GM23338 (cell line): ENCODE results near the gene ADTRP. TPM values are rescaled to one million over a fixed set of nuclear protein-coding genes. Genes with fewer than 3 reads are reported as not detected.

Source experiments
- ATAC-seq: fragments of 200-7000 bp; cut with Tn5 transposase; 3 replicates; pipeline ENCODE4 v1.9.1; 2020
- DNase-seq: peaks from one replicate; pipeline ENCODE4 v3.0.0-alpha.2; 2015; ENCODE audit warnings: low spot score
- H2AFZ ChIP-seq: fragments of 200-600 bp; sonication (generic); 2 replicates; pipeline ENCODE4 v1.8.0; 2016; ENCODE audit warnings: antibody characterized with exemption, mild to moderate bottlenecking, moderate library complexity
- H3F3A ChIP-seq: fragments of 200-600 bp; sonication (generic); replicated peaks from 2 replicates; pipeline ENCODE4 v1.8.0; 2017; ENCODE audit warnings: antibody characterized with exemption, mixed run types, low read depth
- H3K27ac ChIP-seq: fragments of 200-600 bp; sonication (generic); 2 replicates; pipeline ENCODE4 v1.6.1; 2016; ENCODE audit warnings: low read depth
- H3K27me3 ChIP-seq: fragments of 200-600 bp; sonication (generic); 2 replicates; pipeline ENCODE4 v1.8.0; 2016; ENCODE audit warnings: mild to moderate bottlenecking, mixed run types, moderate library complexity; ENCODE audit not compliant: insufficient read depth
- H3K36me3 ChIP-seq: fragments of 200-600 bp; sonication (generic); 2 replicates; pipeline ENCODE4 v1.8.0; 2016; ENCODE audit warnings: mild to moderate bottlenecking; ENCODE audit not compliant: insufficient read depth
- H3K4me1 ChIP-seq: fragments of 200-600 bp; sonication (generic); 2 replicates; pipeline ENCODE4 v1.8.0; 2016; ENCODE audit warnings: mild to moderate bottlenecking, moderate library complexity; ENCODE audit not compliant: insufficient read depth
- H3K4me2 ChIP-seq: fragments of 200-600 bp; sonication (generic); 2 replicates; pipeline ENCODE4 v1.7.1; 2017; ENCODE audit warnings: mixed run types
- H3K4me3 ChIP-seq: fragments of 200-600 bp; sonication (generic); 2 replicates; pipeline ENCODE4 v1.6.1; 2016; ENCODE audit warnings: mixed run types
- H3K79me2 ChIP-seq: fragments of 200-600 bp; sonication (generic); replicated peaks from 2 replicates; pipeline ENCODE4 v1.8.0; 2017; ENCODE audit warnings: mild to moderate bottlenecking; ENCODE audit not compliant: insufficient read depth
- H3K9me2 ChIP-seq: fragments of 200-600 bp; sonication (generic); 2 replicates; pipeline ENCODE4 v1.8.0; 2017; ENCODE audit not compliant: insufficient read depth
- H4K20me1 ChIP-seq: fragments of 200-600 bp; sonication (generic); replicated peaks from 2 replicates; pipeline ENCODE4 v1.8.0; 2017; ENCODE audit warnings: mild to moderate bottlenecking; ENCODE audit not compliant: insufficient read depth
- H3K27ac Mint-ChIP-seq: 2 replicates; pipeline ENCODE4 v1.8.0; 2020; ENCODE audit warnings: inconsistent platforms, mild to moderate bottlenecking, moderate library complexity, mixed read lengths
- H3K27me3 Mint-ChIP-seq: 3 replicates; pipeline ENCODE4 v1.8.0; 2022; ENCODE audit warnings: low read depth, mild to moderate bottlenecking, moderate library complexity, mixed read lengths, inconsistent platforms; ENCODE audit not compliant: insufficient read depth, poor library complexity
- H3K36me3 Mint-ChIP-seq: 3 replicates; pipeline ENCODE4 v1.8.0; 2021; ENCODE audit warnings: low read depth, mild to moderate bottlenecking, inconsistent platforms, moderate library complexity, mixed read lengths
- H3K4me1 Mint-ChIP-seq: 3 replicates; pipeline ENCODE4 v1.8.0; 2020; ENCODE audit warnings: mild to moderate bottlenecking, inconsistent platforms, mixed read lengths
- H3K4me3 Mint-ChIP-seq: 3 replicates; pipeline ENCODE4 v1.8.0; 2021; ENCODE audit warnings: moderate library complexity, mild to moderate bottlenecking, inconsistent platforms, mixed read lengths
- H3K9me3 Mint-ChIP-seq: 3 replicates; pipeline ENCODE4 v1.8.0; 2020; ENCODE audit warnings: moderate library complexity, mild to moderate bottlenecking, inconsistent platforms, mixed read lengths
- CREB1 ChIP-seq: fragments of 250-450 bp; sonication (Bioruptor Pico); IDR thresholded peaks from 2 replicates; pipeline ENCODE4 v1.5.0; 2020; ENCODE audit warnings: low read depth, mild to moderate bottlenecking, moderate library complexity
- EZH2 ChIP-seq: fragments of 200-600 bp; sonication (generic); IDR thresholded peaks from one replicate; pipeline ENCODE4 v1.8.0; 2017; ENCODE audit warnings: antibody characterized with exemption, mild to moderate bottlenecking, low read depth; ENCODE audit not compliant: unreplicated experiment
- EZH2phosphoT487 ChIP-seq: fragments of 200-600 bp; sonication (generic); IDR thresholded peaks from one replicate; pipeline ENCODE4 v1.8.1; 2018; ENCODE audit warnings: antibody characterized with exemption; ENCODE audit not compliant: unreplicated experiment
- JUNB ChIP-seq: IDR thresholded peaks from one replicate; pipeline ENCODE4 v1.6.1; 2016; ENCODE audit warnings: antibody characterized with exemption; ENCODE audit not compliant: unreplicated experiment
- NANOG ChIP-seq: IDR thresholded peaks from 2 replicates; pipeline ENCODE4 v1.6.1; 2016; ENCODE audit warnings: antibody characterized with exemption, borderline replicate concordance
- POLR2AphosphoS5 ChIP-seq: IDR thresholded peaks from 2 replicates; pipeline ENCODE4 v1.6.1; 2016; ENCODE audit warnings: antibody characterized with exemption, low read depth
- STAT1 ChIP-seq: IDR thresholded peaks from one replicate; pipeline ENCODE4 v1.6.1; 2016; ENCODE audit warnings: antibody characterized with exemption; ENCODE audit not compliant: unreplicated experiment
- ZNF114 ChIP-seq: fragments of 250-450 bp; sonication (Bioruptor Pico); IDR thresholded peaks from 2 replicates; pipeline ENCODE4 v1.5.0; 2020; ENCODE audit warnings: mild to moderate bottlenecking, moderate library complexity
- polyA plus RNA-seq: library from polyadenylated mRNA; unstranded; fragments of >200 nt; fragmentation: Nextera tagmentation; extraction: Ambion mirVana; gene quantifications from 2 replicates; pipeline ENCODE4 v1.2.1, GENCODE V29; 2016
- total RNA-seq: library from RNA; depleted of rRNA; stranded (reverse); fragments of >200 nt; shearing (Covaris generic); gene quantifications from 2 replicates; pipeline ENCODE4 v1.2.3, GENCODE V29; 2014
- TF ChIP-seq, protein P1 (sequence below): IDR thresholded peaks from 2 replicates; pipeline ENCODE4 v1.6.1; 2016; ENCODE audit warnings: antibody characterized with exemption
- TF ChIP-seq, protein P2 (sequence below): fragments of 250-450 bp; sonication (Bioruptor Pico); IDR thresholded peaks from 2 replicates; pipeline ENCODE4 v1.5.0; 2020; ENCODE audit warnings: mild to moderate bottlenecking, moderate library complexity
- TF ChIP-seq, protein P3 (sequence below), 2 experiments: fragments of 200-600 bp in 1 of 2; sonication (generic) in 1 of 2; conservative IDR thresholded peaks; 2 replicates each; pipeline versions ENCODE4 v1.5.1 to v1.6.1; 2016 to 2017; ENCODE audit warnings: antibody characterized with exemption in 2 of 2, low read depth in 2 of 2, mild to moderate bottlenecking in 2 of 2, moderate library complexity in 1 of 2
- TF ChIP-seq, protein P4 (sequence below): IDR thresholded peaks from one replicate; pipeline ENCODE4 v1.6.1; 2018; ENCODE audit warnings: antibody characterized with exemption; ENCODE audit not compliant: unreplicated experiment

ADTRP gene
- total and polyA plus RNA-seq, 2 experiments from 2014 or later = not detected

DNA sequence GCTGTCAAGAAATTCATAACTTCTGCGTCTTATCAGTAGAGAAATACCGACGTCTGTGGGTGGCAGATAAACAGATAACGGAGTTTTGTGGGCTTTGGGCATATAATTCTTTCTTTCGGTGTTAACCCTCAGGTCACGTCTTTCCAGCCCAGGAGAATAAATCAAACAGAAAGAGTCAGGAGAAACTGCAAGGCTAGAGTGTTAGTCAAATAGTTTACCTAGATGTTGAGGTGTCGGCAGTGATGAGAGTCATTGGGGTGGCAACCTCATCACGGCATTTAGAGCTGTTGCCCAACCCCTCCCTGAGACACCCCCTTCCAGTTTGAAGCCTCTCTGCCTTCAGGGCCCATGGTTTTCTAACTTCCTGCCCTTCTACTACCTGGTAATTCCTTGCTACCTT lies 49.5 kb downstream of the ADTRP start:
- peaks cover 7% of the 10 kb centered on the region; the same call in 1 of the 2 replicates for H3K9me2 ChIP-seq
- H3K27me3 ChIP-seq = no peaks in the 10 kb centered on the region
- H3K9me3 Mint-ChIP-seq = peaks cover 4% of the 10 kb centered on the region; the same call in 2 of the 3 replicates
- H3F3A ChIP-seq = no peaks in the 10 kb centered on the region
- no peak overlapping the region for H3K27ac Mint-ChIP-seq
- no peaks in the 10 kb centered on the region for H3K4me1 ChIP-seq
- no peak overlapping the region for H3K4me2 ChIP-seq
- TF ChIP-seq ZNF114 (CRISPR knock-in tag) (no peak), EZH2phosphoT487 (no peak), POLR2AphosphoS5 (no peak), CREB1 (no peak), NANOG (no peak), EZH2 (no peak), JUNB (no peak), STAT1 (no peak)
- TF ChIP-seq, protein P1, sequence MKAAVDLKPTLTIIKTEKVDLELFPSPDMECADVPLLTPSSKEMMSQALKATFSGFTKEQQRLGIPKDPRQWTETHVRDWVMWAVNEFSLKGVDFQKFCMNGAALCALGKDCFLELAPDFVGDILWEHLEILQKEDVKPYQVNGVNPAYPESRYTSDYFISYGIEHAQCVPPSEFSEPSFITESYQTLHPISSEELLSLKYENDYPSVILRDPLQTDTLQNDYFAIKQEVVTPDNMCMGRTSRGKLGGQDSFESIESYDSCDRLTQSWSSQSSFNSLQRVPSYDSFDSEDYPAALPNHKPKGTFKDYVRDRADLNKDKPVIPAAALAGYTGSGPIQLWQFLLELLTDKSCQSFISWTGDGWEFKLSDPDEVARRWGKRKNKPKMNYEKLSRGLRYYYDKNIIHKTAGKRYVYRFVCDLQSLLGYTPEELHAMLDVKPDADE = no peak
- TF ChIP-seq, protein P2, sequence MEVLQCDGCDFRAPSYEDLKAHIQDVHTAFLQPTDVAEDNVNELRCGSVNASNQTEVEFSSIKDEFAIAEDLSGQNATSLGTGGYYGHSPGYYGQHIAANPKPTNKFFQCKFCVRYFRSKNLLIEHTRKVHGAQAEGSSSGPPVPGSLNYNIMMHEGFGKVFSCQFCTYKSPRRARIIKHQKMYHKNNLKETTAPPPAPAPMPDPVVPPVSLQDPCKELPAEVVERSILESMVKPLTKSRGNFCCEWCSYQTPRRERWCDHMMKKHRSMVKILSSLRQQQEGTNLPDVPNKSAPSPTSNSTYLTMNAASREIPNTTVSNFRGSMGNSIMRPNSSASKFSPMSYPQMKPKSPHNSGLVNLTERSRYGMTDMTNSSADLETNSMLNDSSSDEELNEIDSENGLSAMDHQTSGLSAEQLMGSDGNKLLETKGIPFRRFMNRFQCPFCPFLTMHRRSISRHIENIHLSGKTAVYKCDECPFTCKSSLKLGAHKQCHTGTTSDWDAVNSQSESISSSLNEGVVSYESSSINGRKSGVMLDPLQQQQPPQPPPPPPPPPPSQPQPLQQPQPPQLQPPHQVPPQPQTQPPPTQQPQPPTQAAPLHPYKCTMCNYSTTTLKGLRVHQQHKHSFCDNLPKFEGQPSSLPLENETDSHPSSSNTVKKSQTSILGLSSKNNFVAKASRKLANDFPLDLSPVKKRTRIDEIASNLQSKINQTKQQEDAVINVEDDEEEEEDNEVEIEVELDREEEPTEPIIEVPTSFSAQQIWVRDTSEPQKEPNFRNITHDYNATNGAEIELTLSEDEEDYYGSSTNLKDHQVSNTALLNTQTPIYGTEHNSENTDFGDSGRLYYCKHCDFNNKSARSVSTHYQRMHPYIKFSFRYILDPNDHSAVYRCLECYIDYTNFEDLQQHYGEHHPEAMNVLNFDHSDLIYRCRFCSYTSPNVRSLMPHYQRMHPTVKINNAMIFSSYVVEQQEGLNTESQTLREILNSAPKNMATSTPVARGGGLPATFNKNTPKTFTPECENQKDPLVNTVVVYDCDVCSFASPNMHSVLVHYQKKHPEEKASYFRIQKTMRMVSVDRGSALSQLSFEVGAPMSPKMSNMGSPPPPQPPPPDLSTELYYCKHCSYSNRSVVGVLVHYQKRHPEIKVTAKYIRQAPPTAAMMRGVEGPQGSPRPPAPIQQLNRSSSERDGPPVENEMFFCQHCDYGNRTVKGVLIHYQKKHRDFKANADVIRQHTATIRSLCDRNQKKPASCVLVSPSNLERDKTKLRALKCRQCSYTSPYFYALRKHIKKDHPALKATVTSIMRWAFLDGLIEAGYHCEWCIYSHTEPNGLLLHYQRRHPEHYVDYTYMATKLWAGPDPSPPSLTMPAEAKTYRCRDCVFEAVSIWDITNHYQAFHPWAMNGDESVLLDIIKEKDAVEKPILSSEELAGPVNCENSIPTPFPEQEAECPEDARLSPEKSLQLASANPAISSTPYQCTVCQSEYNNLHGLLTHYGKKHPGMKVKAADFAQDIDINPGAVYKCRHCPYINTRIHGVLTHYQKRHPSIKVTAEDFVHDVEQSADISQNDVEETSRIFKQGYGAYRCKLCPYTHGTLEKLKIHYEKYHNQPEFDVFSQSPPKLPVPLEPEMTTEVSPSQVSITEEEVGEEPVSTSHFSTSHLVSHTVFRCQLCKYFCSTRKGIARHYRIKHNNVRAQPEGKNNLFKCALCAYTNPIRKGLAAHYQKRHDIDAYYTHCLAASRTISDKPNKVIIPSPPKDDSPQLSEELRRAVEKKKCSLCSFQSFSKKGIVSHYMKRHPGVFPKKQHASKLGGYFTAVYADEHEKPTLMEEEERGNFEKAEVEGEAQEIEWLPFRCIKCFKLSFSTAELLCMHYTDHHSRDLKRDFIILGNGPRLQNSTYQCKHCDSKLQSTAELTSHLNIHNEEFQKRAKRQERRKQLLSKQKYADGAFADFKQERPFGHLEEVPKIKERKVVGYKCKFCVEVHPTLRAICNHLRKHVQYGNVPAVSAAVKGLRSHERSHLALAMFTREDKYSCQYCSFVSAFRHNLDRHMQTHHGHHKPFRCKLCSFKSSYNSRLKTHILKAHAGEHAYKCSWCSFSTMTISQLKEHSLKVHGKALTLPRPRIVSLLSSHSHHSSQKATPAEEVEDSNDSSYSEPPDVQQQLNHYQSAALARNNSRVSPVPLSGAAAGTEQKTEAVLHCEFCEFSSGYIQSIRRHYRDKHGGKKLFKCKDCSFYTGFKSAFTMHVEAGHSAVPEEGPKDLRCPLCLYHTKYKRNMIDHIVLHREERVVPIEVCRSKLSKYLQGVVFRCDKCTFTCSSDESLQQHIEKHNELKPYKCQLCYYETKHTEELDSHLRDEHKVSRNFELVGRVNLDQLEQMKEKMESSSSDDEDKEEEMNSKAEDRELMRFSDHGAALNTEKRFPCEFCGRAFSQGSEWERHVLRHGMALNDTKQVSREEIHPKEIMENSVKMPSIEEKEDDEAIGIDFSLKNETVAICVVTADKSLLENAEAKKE (CRISPR knock-in tag) = no peak
- TF ChIP-seq, protein P3, sequence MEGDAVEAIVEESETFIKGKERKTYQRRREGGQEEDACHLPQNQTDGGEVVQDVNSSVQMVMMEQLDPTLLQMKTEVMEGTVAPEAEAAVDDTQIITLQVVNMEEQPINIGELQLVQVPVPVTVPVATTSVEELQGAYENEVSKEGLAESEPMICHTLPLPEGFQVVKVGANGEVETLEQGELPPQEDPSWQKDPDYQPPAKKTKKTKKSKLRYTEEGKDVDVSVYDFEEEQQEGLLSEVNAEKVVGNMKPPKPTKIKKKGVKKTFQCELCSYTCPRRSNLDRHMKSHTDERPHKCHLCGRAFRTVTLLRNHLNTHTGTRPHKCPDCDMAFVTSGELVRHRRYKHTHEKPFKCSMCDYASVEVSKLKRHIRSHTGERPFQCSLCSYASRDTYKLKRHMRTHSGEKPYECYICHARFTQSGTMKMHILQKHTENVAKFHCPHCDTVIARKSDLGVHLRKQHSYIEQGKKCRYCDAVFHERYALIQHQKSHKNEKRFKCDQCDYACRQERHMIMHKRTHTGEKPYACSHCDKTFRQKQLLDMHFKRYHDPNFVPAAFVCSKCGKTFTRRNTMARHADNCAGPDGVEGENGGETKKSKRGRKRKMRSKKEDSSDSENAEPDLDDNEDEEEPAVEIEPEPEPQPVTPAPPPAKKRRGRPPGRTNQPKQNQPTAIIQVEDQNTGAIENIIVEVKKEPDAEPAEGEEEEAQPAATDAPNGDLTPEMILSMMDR (conservative IDR thresholded peaks at IDR 0.05; ENCODE audit: low read depth in 2 of 2) = no peak
- TF ChIP-seq, protein P4, sequence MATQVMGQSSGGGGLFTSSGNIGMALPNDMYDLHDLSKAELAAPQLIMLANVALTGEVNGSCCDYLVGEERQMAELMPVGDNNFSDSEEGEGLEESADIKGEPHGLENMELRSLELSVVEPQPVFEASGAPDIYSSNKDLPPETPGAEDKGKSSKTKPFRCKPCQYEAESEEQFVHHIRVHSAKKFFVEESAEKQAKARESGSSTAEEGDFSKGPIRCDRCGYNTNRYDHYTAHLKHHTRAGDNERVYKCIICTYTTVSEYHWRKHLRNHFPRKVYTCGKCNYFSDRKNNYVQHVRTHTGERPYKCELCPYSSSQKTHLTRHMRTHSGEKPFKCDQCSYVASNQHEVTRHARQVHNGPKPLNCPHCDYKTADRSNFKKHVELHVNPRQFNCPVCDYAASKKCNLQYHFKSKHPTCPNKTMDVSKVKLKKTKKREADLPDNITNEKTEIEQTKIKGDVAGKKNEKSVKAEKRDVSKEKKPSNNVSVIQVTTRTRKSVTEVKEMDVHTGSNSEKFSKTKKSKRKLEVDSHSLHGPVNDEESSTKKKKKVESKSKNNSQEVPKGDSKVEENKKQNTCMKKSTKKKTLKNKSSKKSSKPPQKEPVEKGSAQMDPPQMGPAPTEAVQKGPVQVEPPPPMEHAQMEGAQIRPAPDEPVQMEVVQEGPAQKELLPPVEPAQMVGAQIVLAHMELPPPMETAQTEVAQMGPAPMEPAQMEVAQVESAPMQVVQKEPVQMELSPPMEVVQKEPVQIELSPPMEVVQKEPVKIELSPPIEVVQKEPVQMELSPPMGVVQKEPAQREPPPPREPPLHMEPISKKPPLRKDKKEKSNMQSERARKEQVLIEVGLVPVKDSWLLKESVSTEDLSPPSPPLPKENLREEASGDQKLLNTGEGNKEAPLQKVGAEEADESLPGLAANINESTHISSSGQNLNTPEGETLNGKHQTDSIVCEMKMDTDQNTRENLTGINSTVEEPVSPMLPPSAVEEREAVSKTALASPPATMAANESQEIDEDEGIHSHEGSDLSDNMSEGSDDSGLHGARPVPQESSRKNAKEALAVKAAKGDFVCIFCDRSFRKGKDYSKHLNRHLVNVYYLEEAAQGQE = no peak
- DNase-seq (no peak), ATAC-seq (no peak)
- no peaks in the 10 kb centered on the region for H3K36me3 Mint-ChIP-seq
- no peaks in the 10 kb centered on the region for H3K79me2 ChIP-seq
- no peak overlapping the region for H3K4me3 Mint-ChIP-seq
- H3K27ac ChIP-seq = no peak overlapping the region
- H4K20me1 ChIP-seq = no peaks in the 10 kb centered on the region
- H3K4me1 Mint-ChIP-seq = peaks cover 5% of the 10 kb centered on the region
- H3K4me3 ChIP-seq = no peak overlapping the region
- peak overlapping the region; percentile 90; the same call in 1 of the 2 replicates for H2AFZ ChIP-seq
- no peaks in the 10 kb centered on the region; the same call in 1 of the 2 replicates for H3K36me3 ChIP-seq
- peaks cover 3% of the 10 kb centered on the region for H3K27me3 Mint-ChIP-seq
